GM12878 (cell line): Measurements from ENCODE around the gene C4orf33. TPM values are rescaled to one million over a fixed set of nuclear protein-coding genes. Genes with fewer than 3 reads are reported as not detected.

Source experiments
- ATAC-seq: fragments of 200-7000 bp; cut with Tn5 transposase; 3 replicates; pipeline ENCODE4 v1.9.1; 2020; ENCODE audit warnings: mild to moderate bottlenecking, moderate library complexity
- BruUV-seq: library from RNA; stranded (reverse); fragments of 400-500 nt; replicated peaks from 2 replicates; lab custom pipeline; 2021; lab: Mats Ljungman, UMichigan
- CTCF ChIA-PET: fragments of 300-600 bp; sonication (Branson Sonifier 250); formaldehyde crosslinking; extraction: SDS; loops from one replicate; lab custom pipeline; 2021; ENCODE audit warnings: inconsistent platforms; lab: Yijun Ruan, JAX
- POLR2A ChIA-PET: fragments of 350-600 bp; formaldehyde crosslinking; extraction: SDS; loops from one replicate; lab custom pipeline; 2021; ENCODE audit warnings: inconsistent platforms; lab: Charles Lee
- RAD21 ChIA-PET: fragments of 300-600 bp; sonication (Branson Sonifier 250); formaldehyde crosslinking; loops from one replicate; lab custom pipeline; 2023; ENCODE audit warnings: antibody characterized with exemption; ENCODE audit not compliant: unreplicated experiment; lab: Charles Lee
- SMC1A ChIA-PET: fragments of 300-600 bp; sonication (Branson Sonifier 250); formaldehyde crosslinking; loops from one replicate; lab custom pipeline; 2023; ENCODE audit not compliant: unreplicated experiment, uncharacterized antibody; lab: Charles Lee
- DNase-seq: peaks from one replicate; pipeline ENCODE4 v3.0.0-alpha.2; 2011; ENCODE audit warnings: low read depth, low spot score
- FAIRE-seq: peaks from 3 replicates; lab custom pipeline; 2011; peaks lifted over from hg19 to GRCh38; lab: Jason Lieb, UNC
- H2AFZ ChIP-seq: 2 replicates; pipeline ENCODE4 v1.6.0; 2011; ENCODE audit warnings: low read depth, low read length, control low read depth; ENCODE audit not compliant: control insufficient read depth
- H3K27ac ChIP-seq: 2 replicates; pipeline ENCODE4 v1.5.1; 2011; ENCODE audit warnings: control low read depth; ENCODE audit not compliant: control insufficient read depth, insufficient read depth
- H3K27me3 ChIP-seq, 2 experiments: replicated peaks in 1 of 2; 2 replicates each; pipeline versions ENCODE4 v1.6.0 to v1.6.1; 2011; ENCODE audit warnings: low read length in 1 of 2; ENCODE audit not compliant: control insufficient read depth in 2 of 2, insufficient read depth in 2 of 2
- H3K36me3 ChIP-seq, 2 experiments: 2 replicates each; pipeline ENCODE4 v1.5.1; 2011; ENCODE audit warnings: low read length in 1 of 2; ENCODE audit not compliant: control insufficient read depth in 2 of 2, insufficient read depth in 2 of 2
- H3K4me1 ChIP-seq: 2 replicates; pipeline ENCODE4 v1.6.1; 2011; ENCODE audit warnings: mild to moderate bottlenecking, low read length, moderate library complexity, mixed read lengths; ENCODE audit not compliant: control insufficient read depth, insufficient read depth
- H3K4me2 ChIP-seq: 2 replicates; pipeline ENCODE4 v1.6.0; 2011; ENCODE audit warnings: control low read depth; ENCODE audit not compliant: control insufficient read depth, insufficient read depth
- H3K4me3 ChIP-seq: fragments of 200-600 bp; sonication (generic); 2 replicates; pipeline ENCODE4 v1.5.1; 2016
- H3K79me2 ChIP-seq: 2 replicates; pipeline ENCODE4 v1.6.0; 2011; ENCODE audit warnings: low read length; ENCODE audit not compliant: control insufficient read depth, insufficient read depth
- H3K9ac ChIP-seq: 2 replicates; pipeline ENCODE4 v1.8.0; 2011; ENCODE audit warnings: low read length, control low read depth, mixed read lengths; ENCODE audit not compliant: control insufficient read depth, insufficient read depth
- H3K9me3 ChIP-seq: replicated peaks from 3 replicates; pipeline ENCODE4 v1.5.1; 2011; ENCODE audit warnings: mild to moderate bottlenecking, low read length; ENCODE audit not compliant: control insufficient read depth, insufficient read depth
- H4K20me1 ChIP-seq: 2 replicates; pipeline ENCODE4 v1.6.0; 2011; ENCODE audit not compliant: control insufficient read depth, insufficient read depth
- BMI1 ChIP-seq: fragments of 450-650 bp; IDR thresholded peaks from 2 replicates; pipeline ENCODE4 v1.6.1; 2016; ENCODE audit warnings: mild to moderate bottlenecking, moderate library complexity, borderline replicate concordance
- EED ChIP-seq: sonication (generic); IDR thresholded peaks from 2 replicates; pipeline ENCODE4 v1.6.1; 2016; ENCODE audit warnings: antibody characterized with exemption, low read depth
- FOXM1 ChIP-seq: IDR thresholded peaks from 2 replicates; pipeline ENCODE4 v1.6.1; 2012; ENCODE audit warnings: low read depth, mild to moderate bottlenecking, inconsistent platforms, low read length, moderate library complexity
- HDAC6 ChIP-seq: fragments of 200-600 bp; sonication (generic); IDR thresholded peaks from one replicate; pipeline ENCODE4 v1.8.0; 2017; ENCODE audit warnings: antibody characterized with exemption; ENCODE audit not compliant: unreplicated experiment
- IKZF1 ChIP-seq: fragments of 450-650 bp; conservative IDR thresholded peaks from 2 replicates; pipeline ENCODE4 v1.6.1; 2017; ENCODE audit warnings: antibody characterized with exemption, mild to moderate bottlenecking
- KLF5 ChIP-seq: fragments of 450-650 bp; IDR thresholded peaks from 2 replicates; pipeline ENCODE4 v1.6.1; 2014; ENCODE audit warnings: mild to moderate bottlenecking; ENCODE audit not compliant: partially characterized antibody
- MEF2A ChIP-seq: IDR thresholded peaks from 2 replicates; pipeline ENCODE4 v1.6.1; 2011; ENCODE audit warnings: low read depth, mild to moderate bottlenecking, low read length, moderate library complexity; ENCODE audit not compliant: insufficient read depth
- SIN3A ChIP-seq: IDR thresholded peaks from 2 replicates; pipeline ENCODE4 v1.6.1; 2012; ENCODE audit warnings: low read depth, low read length, improper control_type of control experiment
- ZNF24 ChIP-seq: fragments of 450-650 bp; IDR thresholded peaks from 2 replicates; pipeline ENCODE4 v1.6.1; 2017; ENCODE audit warnings: antibody characterized with exemption, mild to moderate bottlenecking
- WGBS: methylation state at CpG from one replicate; pipeline ENCODE4 v1.1.6; 2016; ENCODE audit warnings: low lambda C conversion rate; ENCODE audit not compliant: insufficient replicate concordance, insufficient coverage; ENCODE audit errors: missing lambda C conversion rate; 5-methylcytosine and 5-hydroxymethylcytosine counted together
- in situ Hi-C: fragments of 300-500 bp; cut with MboI; formaldehyde crosslinking; loops from 9 replicates; pipeline ENCODE4 v1.14.3; 2018; ENCODE audit warnings: mixed read lengths
- intact Hi-C: fragments of 100-400 bp; cut with micrococcal nuclease; formaldehyde crosslinking; loops from one replicate; pipeline ENCODE4 v1.14.2; 2022; ENCODE audit not compliant: unreplicated experiment
- polyA plus RNA-seq, 11 experiments: library from polyadenylated mRNA; depleted of rRNA in 4 of 11; unstranded in 6 of 11; stranded (reverse) in 5 of 11; fragments of >200 nt; fragmentation: Nextera tagmentation in 4 of 11; fragmentation: Illumina TruSeq in 1 of 11; extraction: Ambion mirVana in 4 of 11; extraction: Trizol in 1 of 11; gene quantifications; 1 replicate in 1 of 11; 2 replicates in 10 of 11; pipeline versions ENCODE4 v1.2.1 to v1.2.3, GENCODE V29; 2011 to 2016; ENCODE audit warnings: inconsistent platforms in 2 of 11, missing spikeins in 2 of 11, low read depth in 1 of 11
- total RNA-seq, 4 experiments: library from RNA; depleted of rRNA in 3 of 4; stranded (reverse); fragments of >200 nt in 3 of 4; fragmentation: Illumina TruSeq in 1 of 4; extraction: Trizol in 1 of 4; gene quantifications; 2 replicates each; pipeline versions ENCODE4 v1.2.1 to v1.2.3, GENCODE V29; 2013 to 2021
- TF ChIP-seq, protein P1 (sequence below): fragments of 450-650 bp; IDR thresholded peaks from 2 replicates; pipeline ENCODE4 v1.6.1; 2017; ENCODE audit warnings: borderline replicate concordance
- TF ChIP-seq, protein P2 (sequence below): IDR thresholded peaks from 2 replicates; pipeline ENCODE4 v1.6.1; 2011; ENCODE audit warnings: low read depth, mild to moderate bottlenecking, low read length, moderate library complexity, borderline replicate concordance; ENCODE audit errors: extremely low read depth

The C4orf33 gene
- total and polyA plus RNA-seq, 10 of the 15 experiments (the other 5 are each of a cell fraction or from before 2014, with no cell fraction given): 10.2 to 29.8 (median 20.3) TPM

DNA sequence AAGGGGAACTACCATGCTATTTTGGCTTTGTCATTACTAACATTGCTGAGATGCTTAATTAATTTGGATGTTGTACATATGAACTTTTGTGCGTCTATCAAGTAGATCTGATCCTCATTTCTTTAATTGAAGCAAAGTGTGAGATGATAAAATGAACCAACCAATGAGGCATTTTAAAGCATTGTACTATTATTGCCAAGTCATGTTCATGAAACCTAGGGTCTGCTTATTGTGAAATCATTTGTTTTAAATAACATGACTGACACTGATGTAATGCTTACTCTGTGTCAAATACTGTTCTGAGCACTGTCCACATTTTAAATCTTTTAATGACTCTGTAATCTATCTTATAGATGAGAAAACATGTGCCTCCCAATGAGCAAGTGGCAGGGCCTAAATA is 57.7 kb downstream of the C4orf33 start:
- Histone ChIP-seq H3K79me2 (no peaks in the 10 kb centered on the region), H3K4me2 (no peak overlapping the region), H3K27me3 (no peaks in the 10 kb centered on the region), H4K20me1 (no peaks in the 10 kb centered on the region), H3K4me1 (no peaks in the 10 kb centered on the region), H3K27ac (no peak overlapping the region), H3K4me3 (no peak overlapping the region), H3K9ac (no peak overlapping the region), H3K36me3 (no peaks in the 10 kb centered on the region), H2AFZ (no peak overlapping the region), H3K9me3 (no peaks in the 10 kb centered on the region)
- in situ Hi-C loops: no loop called here
- CTCF ChIA-PET: no interaction called here
- TF ChIP-seq ZNF24 (no peak), HDAC6 (no peak)
- WGBS: 0% methylated on average over 1 of the region's 1 CpG
- SMC1A ChIA-PET: no interaction called here
- POLR2A ChIA-PET: no interaction called here
- FAIRE-seq: no peak
- intact Hi-C loops: no loop called here
- ATAC-seq: no peak
- no peak for DNase-seq
- no TSS peak for BruUV-seq
- RAD21 ChIA-PET: no interaction called here

DNA sequence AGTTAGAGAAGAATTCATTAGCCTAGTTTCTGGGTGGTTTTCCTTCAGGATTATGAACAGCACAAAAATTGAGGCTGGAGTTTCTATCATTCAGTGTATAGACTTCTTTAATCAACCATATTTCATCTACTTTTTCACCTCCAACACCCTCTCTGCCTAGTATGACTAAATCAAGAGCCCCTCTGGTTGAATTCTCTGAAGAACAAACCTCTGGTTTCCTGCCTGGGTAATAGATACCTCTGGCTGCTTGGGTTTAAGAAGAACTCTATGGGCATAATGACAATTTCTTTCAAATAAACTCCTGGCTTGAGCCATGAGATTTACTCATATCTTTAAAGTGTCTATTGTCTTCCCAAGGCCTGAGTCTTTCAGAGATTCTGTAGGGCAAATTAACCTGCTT is 66.5 kb downstream of the C4orf33 start:
- in situ Hi-C loops: no loop called here
- no peaks in the 10 kb centered on the region for H3K9me3 ChIP-seq
- no peak overlapping the region for H2AFZ ChIP-seq
- RAD21 ChIA-PET: no interaction called here
- no peak overlapping the region for H3K4me3 ChIP-seq
- H3K4me2 ChIP-seq: no peak overlapping the region
- H4K20me1 ChIP-seq: no peaks in the 10 kb centered on the region
- no peaks in the 10 kb centered on the region for H3K79me2 ChIP-seq
- DNase-seq: no peak
- no peak for FAIRE-seq
- intact Hi-C loops: no loop called here
- no peaks in the 10 kb centered on the region for H3K27me3 ChIP-seq
- H3K4me1 ChIP-seq: no peaks in the 10 kb centered on the region
- no peak for ATAC-seq
- no peak overlapping the region for H3K9ac ChIP-seq
- no peaks in the 10 kb centered on the region for H3K36me3 ChIP-seq
- TF ChIP-seq, protein P1, sequence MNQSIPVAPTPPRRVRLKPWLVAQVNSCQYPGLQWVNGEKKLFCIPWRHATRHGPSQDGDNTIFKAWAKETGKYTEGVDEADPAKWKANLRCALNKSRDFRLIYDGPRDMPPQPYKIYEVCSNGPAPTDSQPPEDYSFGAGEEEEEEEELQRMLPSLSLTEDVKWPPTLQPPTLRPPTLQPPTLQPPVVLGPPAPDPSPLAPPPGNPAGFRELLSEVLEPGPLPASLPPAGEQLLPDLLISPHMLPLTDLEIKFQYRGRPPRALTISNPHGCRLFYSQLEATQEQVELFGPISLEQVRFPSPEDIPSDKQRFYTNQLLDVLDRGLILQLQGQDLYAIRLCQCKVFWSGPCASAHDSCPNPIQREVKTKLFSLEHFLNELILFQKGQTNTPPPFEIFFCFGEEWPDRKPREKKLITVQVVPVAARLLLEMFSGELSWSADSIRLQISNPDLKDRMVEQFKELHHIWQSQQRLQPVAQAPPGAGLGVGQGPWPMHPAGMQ: no peak
- TF ChIP-seq IKZF1 (no peak), BMI1 (no peak), SIN3A (no peak), EED (no peak), FOXM1 (no peak), MEF2A (no peak), KLF5 (no peak)
- TF ChIP-seq, protein P2, sequence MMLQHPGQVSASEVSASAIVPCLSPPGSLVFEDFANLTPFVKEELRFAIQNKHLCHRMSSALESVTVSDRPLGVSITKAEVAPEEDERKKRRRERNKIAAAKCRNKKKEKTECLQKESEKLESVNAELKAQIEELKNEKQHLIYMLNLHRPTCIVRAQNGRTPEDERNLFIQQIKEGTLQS: no peak
- POLR2A ChIA-PET: no interaction called here
- BruUV-seq: no TSS peak
- CTCF ChIA-PET: interaction anchor here (0.7 kb wide), 1 partner anchor 676 kb away, joined by 3 read pairs; no protein-coding TSS in a partner anchor
- H3K27ac ChIP-seq: no peak overlapping the region
- SMC1A ChIA-PET: interaction anchor here (0.6 kb wide), 1 partner anchor 19 kb away, joined by 3 read pairs; no protein-coding TSS in a partner anchor
